Cardiac muscle cell (in vitro differentiated cells and primary cell): ENCODE results near the gene TKTL1. TPM values are rescaled to one million over a fixed set of nuclear protein-coding genes. Genes with fewer than 3 reads are reported as not detected.

Experiments used
- DNase-seq, 2 donors: peaks; one replicate each; pipeline versions ENCODE4 v3.0.0 to v3.0.0-alpha.2; 2010 to 2017; ENCODE audit warnings: low read depth in 1 of 2, low spot score in 1 of 2
- H3K27ac ChIP-seq: fragments of 200-600 bp; sonication (generic); 2 replicates; pipeline ENCODE4 v1.5.1; 2016
- H3K27me3 ChIP-seq: fragments of 200-600 bp; sonication (generic); 2 replicates; pipeline ENCODE4 v1.6.0; 2016; ENCODE audit warnings: control low read depth
- H3K36me3 ChIP-seq: fragments of 200-600 bp; sonication (generic); 2 replicates; pipeline ENCODE4 v1.5.1; 2016; ENCODE audit warnings: control low read depth
- H3K4me1 ChIP-seq: fragments of 200-600 bp; sonication (generic); 2 replicates; pipeline ENCODE4 v1.8.1; 2017; ENCODE audit warnings: low read depth, mild to moderate bottlenecking, mixed run types
- H3K4me3 ChIP-seq: fragments of 200-600 bp; sonication (generic); 2 replicates; pipeline ENCODE4 v1.5.1; 2016; ENCODE audit warnings: mild to moderate bottlenecking
- H3K9me3 ChIP-seq: fragments of 200-600 bp; sonication (generic); 2 replicates; pipeline ENCODE4 v1.5.1; 2017; ENCODE audit warnings: low read depth, mild to moderate bottlenecking, control low read depth
- CTCF ChIP-seq: IDR thresholded peaks from 2 replicates; pipeline ENCODE4 v1.5.1; 2012; ENCODE audit warnings: low read depth, mild to moderate bottlenecking, low read length
- polyA plus RNA-seq: library from polyadenylated mRNA; unstranded; fragments of >200 nt; fragmentation: Nextera tagmentation; extraction: Ambion mirVana; gene quantifications from 2 replicates; pipeline ENCODE4 v1.2.1, GENCODE V29; 2016
- total RNA-seq: library from RNA; depleted of rRNA; stranded (reverse); fragments of >200 nt; gene quantifications from 2 replicates; pipeline ENCODE4 v1.2.3, GENCODE V29; 2016

TKTL1 gene
- total and polyA plus RNA-seq, 2 experiments from 2014 or later, result not detected

GRCh38 chrX:154327038-154327820, 31.6 kb downstream of the TKTL1 start:
- Histone ChIP-seq H3K36me3 (no peaks in the 10 kb centered on the region), H3K4me1 (no peaks in the 10 kb centered on the region), H3K4me3 (no peak overlapping the region), H3K27me3 (no peaks in the 10 kb centered on the region), H3K9me3 (no peaks in the 10 kb centered on the region), H3K27ac (no peak overlapping the region)
- no peak for DNase-seq
- no peak for TF ChIP-seq CTCF

GRCh38 chrX:154328646-154329045, 33.1 kb downstream of the TKTL1 start:
- H3K4me3 ChIP-seq, result no peak overlapping the region
- H3K36me3 ChIP-seq, result no peaks in the 10 kb centered on the region
- H3K4me1 ChIP-seq, result no peaks in the 10 kb centered on the region
- no peak for DNase-seq
- no peaks in the 10 kb centered on the region for H3K9me3 ChIP-seq
- H3K27ac ChIP-seq, result no peak overlapping the region
- H3K27me3 ChIP-seq, result no peaks in the 10 kb centered on the region
- no peak for TF ChIP-seq CTCF

- H3K27ac ChIP-seq, result no peak overlapping the region
- H3K27me3 ChIP-seq, result no peaks in the 10 kb centered on the region
- no peak for DNase-seq
- no peak overlapping the region for H3K4me3 ChIP-seq
- H3K9me3 ChIP-seq, result no peaks in the 10 kb centered on the region
- no peaks in the 10 kb centered on the region for H3K36me3 ChIP-seq
- TF ChIP-seq CTCF, result no peak
- H3K4me1 ChIP-seq, result no peaks in the 10 kb centered on the region
These were observed 33.7 kb downstream of the TKTL1 start for GRCh38 chrX:154329294-154329693.

DNA sequence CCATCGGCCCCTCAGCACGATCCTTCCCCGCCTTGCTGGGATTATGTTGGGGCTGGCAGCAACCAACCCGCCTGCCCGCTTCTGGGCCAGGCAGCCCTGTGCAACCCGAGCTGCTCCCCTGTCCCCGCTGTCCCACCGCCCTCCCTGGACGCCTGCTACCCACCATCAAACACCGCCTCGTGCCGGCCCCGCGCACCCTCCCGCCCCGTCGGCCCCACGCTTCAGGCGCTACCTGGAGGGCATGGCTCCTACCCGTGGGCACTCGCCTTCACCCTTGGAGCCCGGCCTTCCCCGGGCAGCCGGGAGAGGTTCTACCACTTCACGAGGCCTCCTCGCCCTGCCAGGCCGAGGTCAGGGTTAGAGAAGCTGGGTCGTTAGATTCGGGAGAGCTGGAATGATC, 37.0 kb downstream of the TKTL1 start:
- H3K36me3 ChIP-seq, result no peaks in the 10 kb centered on the region
- no peaks in the 10 kb centered on the region for H3K4me1 ChIP-seq
- DNase-seq, result no peak
- no peaks in the 10 kb centered on the region for H3K9me3 ChIP-seq
- no peak overlapping the region for H3K4me3 ChIP-seq
- no peaks in the 10 kb centered on the region for H3K27me3 ChIP-seq
- no peak for TF ChIP-seq CTCF
- H3K27ac ChIP-seq, result no peak overlapping the region

DNA sequence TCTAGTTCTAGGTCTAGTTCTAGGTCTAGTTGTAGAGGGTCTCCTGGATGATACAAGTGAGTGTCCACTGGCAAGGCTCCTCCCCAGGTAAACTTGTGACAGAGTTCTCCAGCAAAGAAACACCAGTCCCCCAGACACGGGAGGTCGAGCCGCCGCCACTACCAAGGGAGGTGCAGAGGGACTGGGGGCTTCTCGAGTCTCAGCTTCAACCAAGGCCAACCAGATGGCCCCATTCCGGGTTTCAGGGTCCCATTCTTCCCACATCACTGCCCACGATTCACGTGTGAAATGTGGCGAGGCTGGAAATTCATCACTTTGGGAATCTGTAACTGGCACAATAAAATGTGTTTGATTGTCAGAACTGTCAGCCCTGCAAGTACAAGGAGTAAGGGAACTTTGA, 37.5 kb downstream of the TKTL1 start:
- H3K27ac ChIP-seq, result no peak overlapping the region
- no peak for DNase-seq
- H3K27me3 ChIP-seq, result no peaks in the 10 kb centered on the region
- no peak for TF ChIP-seq CTCF
- no peaks in the 10 kb centered on the region for H3K9me3 ChIP-seq
- no peaks in the 10 kb centered on the region for H3K4me1 ChIP-seq
- no peaks in the 10 kb centered on the region for H3K36me3 ChIP-seq
- no peak overlapping the region for H3K4me3 ChIP-seq
